Mucosa of rectum (tissue), 2 donors: ENCODE measurements around the gene RASSF8.

Experiments
- H3K27ac ChIP-seq, 2 donors: one replicate each; pipeline ENCODE4 v1.7.0; 2013; ENCODE audit warnings: inconsistent platforms in 2 of 2, low read depth in 2 of 2, low read length in 2 of 2
- H3K27me3 ChIP-seq, 2 donors: one replicate each; pipeline ENCODE4 v1.7.0; 2013; ENCODE audit warnings: low read length in 2 of 2; ENCODE audit not compliant: control insufficient read depth in 2 of 2, insufficient read depth in 2 of 2
- H3K36me3 ChIP-seq, 2 donors: one replicate each; pipeline ENCODE4 v1.7.0; 2013; ENCODE audit warnings: low read length in 2 of 2; ENCODE audit not compliant: control insufficient read depth in 2 of 2, insufficient read depth in 2 of 2
- H3K4me1 ChIP-seq, 2 donors: one replicate each; pipeline ENCODE4 v1.7.0; 2013; ENCODE audit warnings: low read length in 2 of 2, mild to moderate bottlenecking in 1 of 2; ENCODE audit not compliant: control insufficient read depth in 2 of 2, insufficient read depth in 2 of 2
- H3K4me3 ChIP-seq, 2 donors: one replicate each; pipeline ENCODE4 v1.7.0; 2013; ENCODE audit warnings: low read length in 2 of 2
- H3K9ac ChIP-seq, 2 donors: one replicate each; pipeline ENCODE4 v1.7.0; 2013; ENCODE audit warnings: low read length in 2 of 2, low read depth in 1 of 2, mild to moderate bottlenecking in 1 of 2
- H3K9me3 ChIP-seq, 2 donors: one replicate each; pipeline ENCODE4 v1.7.0; 2013; ENCODE audit warnings: low read length in 2 of 2; ENCODE audit not compliant: control insufficient read depth in 2 of 2
- donor health status: healthy.
- donor health status: Normal muscosa, but diverticular disease.

RASSF8 gene

DNA sequence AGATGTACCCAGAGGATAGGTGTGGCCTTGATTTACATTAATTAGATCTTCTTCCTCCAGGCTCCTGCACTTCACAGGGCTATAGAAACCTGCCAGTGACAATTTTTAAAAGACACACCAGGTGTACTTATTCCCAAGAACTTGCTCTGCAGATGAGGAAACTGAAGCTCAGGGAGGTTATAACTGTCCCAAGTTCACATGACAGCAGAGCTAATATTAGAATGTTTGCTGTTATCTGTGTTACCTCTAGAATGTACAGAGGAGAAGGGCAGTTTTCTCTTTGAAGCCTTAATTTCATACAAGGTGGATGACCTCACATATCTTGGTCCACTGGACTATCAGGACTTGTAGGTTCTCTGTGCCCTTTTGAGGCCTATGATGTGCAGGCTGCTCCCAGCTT is 27.7 kb downstream of the RASSF8 start:
- H3K36me3 ChIP-seq = no peaks in the 10 kb centered on the region
- no peak overlapping the region for H3K27ac ChIP-seq
- no peak overlapping the region for H3K9ac ChIP-seq
- no peaks in the 10 kb centered on the region for H3K27me3 ChIP-seq
- H3K9me3 ChIP-seq = no peaks in the 10 kb centered on the region
- H3K4me3 ChIP-seq = no peak overlapping the region
- no peaks in the 10 kb centered on the region for H3K4me1 ChIP-seq

DNA sequence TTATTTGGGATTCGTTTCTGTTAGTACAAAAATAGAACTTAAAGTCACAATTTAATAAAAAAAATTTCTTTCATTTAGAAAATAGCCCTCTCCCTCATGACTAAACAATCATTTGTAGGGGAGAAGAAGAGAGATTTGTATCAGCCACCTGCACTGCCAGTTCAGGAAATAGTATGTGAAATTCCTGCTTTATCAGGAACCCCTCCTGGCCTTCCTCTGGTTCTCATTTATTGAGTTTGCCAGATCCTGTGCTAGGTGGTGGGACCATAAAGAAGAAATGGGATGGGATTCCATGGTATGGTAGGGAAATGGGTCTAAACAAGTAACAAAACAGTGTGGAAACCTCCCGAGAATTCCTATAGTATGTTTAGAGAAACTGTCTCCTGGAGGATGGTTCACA is 30.0 kb downstream of the RASSF8 start:
- Histone ChIP-seq H3K36me3 (no peaks in the 10 kb centered on the region), H3K9me3 (no peaks in the 10 kb centered on the region), H3K27ac (no peak overlapping the region), H3K9ac (no peak overlapping the region), H3K4me3 (no peak overlapping the region), H3K4me1 (no peaks in the 10 kb centered on the region), H3K27me3 (no peaks in the 10 kb centered on the region)

DNA sequence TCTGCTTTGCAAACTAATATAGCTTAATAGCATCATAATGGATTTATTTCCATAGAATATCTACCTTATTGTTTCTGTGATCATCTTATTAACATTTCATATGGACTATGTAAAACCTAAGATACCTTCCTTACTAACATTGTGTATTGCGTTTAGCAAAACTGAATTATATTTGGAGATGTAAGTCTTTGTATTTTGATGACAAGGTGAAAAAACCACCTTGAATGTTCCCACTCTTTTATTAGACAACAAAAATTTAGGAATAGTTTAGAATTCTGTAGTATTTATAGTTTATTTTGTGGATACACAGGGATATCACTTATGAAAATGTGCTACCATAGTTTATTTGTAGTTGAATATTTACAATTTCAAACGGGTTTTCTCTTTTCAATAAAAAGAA is 32.0 kb downstream of the RASSF8 start:
- no peaks in the 10 kb centered on the region for H3K27me3 ChIP-seq
- no peak overlapping the region for H3K9ac ChIP-seq
- H3K4me1 ChIP-seq = no peaks in the 10 kb centered on the region
- H3K4me3 ChIP-seq = no peak overlapping the region
- no peak overlapping the region for H3K27ac ChIP-seq
- no peaks in the 10 kb centered on the region for H3K9me3 ChIP-seq
- H3K36me3 ChIP-seq = no peaks in the 10 kb centered on the region

DNA sequence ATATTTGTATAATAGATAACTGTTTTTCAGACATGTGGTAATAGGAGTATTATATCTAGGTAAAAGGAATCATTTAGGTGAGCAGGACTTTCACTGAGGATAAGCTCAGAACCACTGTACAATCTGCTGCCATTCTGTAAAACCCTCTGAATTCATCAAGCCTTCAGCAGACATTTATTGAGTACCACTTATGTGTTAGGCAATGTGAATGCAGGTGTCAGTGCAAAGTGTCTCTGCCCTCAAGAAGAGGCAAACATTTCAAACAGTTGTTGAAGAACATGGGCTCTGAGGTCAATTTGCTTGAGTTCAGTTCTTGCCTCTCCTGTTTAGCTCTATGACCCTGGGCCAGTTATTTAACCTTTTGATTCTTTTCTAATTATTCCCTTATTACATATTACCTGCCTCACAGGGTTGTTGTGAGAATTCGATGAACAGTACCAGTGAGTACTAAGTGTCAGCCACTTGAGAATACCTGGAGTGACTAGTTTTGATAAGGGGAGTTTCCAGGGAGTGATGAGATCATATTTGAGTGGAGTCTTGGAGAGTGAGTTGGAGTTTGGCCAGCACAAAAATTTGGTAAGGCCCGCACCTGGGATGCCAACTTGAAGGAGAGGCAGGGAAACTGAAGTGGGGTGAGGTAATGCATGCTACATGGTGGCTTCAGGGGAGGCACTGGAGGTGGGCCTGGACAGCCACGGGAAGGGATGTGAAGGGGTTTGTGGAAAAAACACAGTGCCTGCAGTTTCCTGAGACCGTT is 33.7 kb downstream of the RASSF8 start:
- H3K27me3 ChIP-seq = no peaks in the 10 kb centered on the region
- H3K27ac ChIP-seq = no peak overlapping the region
- H3K36me3 ChIP-seq = no peaks in the 10 kb centered on the region
- no peaks in the 10 kb centered on the region for H3K9me3 ChIP-seq
- no peaks in the 10 kb centered on the region for H3K4me1 ChIP-seq
- H3K9ac ChIP-seq = no peak overlapping the region
- no peak overlapping the region for H3K4me3 ChIP-seq

DNA sequence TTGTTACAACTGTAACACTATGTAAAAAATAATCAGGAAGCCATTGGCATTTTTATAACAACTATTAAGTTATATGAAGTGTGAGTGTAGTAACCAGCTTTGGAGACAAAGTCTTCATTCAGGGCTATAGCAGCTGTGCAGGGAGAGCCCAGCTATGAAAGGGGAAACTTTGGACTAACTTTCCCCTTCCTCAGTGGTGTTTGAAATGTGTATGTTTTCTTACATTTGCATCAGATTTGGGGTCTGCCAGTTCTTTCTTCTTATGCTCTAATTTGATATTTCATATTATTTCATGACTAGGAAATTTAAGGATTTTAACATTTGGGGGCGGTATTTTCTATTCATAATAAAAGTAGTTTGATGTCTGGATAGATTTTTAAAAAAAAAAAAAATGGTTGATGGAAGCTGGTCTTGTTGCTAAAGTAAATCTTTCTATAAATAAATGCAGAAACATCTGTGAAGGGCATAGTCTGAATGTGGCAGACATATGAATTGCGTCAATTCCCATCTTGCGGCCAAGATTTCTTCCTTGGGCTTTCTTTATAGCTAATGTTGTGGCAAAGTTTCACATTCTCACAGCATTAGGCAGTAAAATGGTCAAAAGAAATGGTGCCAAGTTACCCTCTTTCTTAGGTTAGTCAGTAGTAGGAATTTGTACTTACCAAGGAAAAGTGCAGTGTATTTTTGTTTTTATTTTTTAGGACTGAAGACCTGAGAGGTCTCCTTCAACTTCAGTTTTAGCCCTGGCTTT is 35.6 kb downstream of the RASSF8 start:
- Histone ChIP-seq H3K4me1 (no peaks in the 10 kb centered on the region), H3K9ac (no peak overlapping the region), H3K9me3 (no peaks in the 10 kb centered on the region), H3K27ac (no peak overlapping the region), H3K4me3 (no peak overlapping the region), H3K36me3 (no peaks in the 10 kb centered on the region), H3K27me3 (no peaks in the 10 kb centered on the region)

DNA sequence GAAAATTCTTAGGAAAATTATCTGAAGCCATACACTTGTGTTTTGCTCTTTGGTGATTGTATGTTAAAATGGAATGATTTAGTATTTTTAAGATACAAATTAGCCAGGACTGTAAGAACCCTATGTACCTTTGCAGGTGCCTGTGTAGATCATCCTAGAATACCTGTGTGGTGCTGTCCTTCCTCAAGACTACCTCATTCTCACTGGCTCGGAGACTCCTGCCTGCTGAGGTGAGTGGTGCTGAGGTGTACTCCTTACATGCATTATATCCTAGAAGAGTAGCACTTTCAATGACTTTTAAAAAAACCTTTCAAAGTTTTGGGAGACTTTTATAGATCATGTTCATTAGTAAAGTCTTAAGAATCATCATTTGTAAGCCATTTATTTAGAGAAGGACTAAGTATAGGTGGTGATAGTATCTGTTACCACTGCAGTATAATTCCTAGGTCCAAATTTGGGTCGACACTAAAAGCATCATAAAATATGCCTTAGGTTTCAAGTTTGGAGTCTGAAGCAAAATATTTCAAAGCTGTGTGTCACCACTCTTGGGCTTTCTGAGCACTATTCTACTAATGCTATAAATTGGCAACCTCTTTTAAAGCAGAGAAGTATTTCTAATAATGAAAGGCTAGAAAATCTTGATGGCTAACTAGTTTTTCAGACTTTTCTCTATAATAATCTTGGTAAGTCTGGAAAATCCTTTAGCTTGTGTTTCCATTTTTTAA is 36.6 kb downstream of the RASSF8 start:
- H3K9me3 ChIP-seq = no peaks in the 10 kb centered on the region
- no peaks in the 10 kb centered on the region for H3K4me1 ChIP-seq
- H3K27me3 ChIP-seq = no peaks in the 10 kb centered on the region
- no peak overlapping the region for H3K4me3 ChIP-seq
- no peaks in the 10 kb centered on the region for H3K36me3 ChIP-seq
- no peak overlapping the region for H3K9ac ChIP-seq
- no peak overlapping the region for H3K27ac ChIP-seq

DNA sequence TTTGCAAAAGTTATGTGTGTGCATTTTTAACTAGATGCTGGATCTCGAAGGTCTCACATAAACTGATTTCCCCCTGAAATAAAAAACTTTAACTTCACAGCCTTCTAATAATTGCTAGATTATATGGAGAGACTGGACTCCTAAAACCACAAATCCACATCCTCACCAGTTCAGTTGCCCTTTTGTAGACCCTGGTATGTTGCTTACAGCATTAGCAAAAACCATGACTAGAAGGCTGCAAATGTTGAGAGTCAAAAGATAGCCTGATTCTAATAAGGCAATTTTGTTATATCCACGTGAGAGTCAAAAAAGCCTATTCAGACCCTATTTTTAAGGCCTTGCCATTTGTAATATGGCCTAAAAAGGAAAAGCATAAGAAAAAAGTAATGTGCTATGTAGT is 37.4 kb downstream of the RASSF8 start:
- Histone ChIP-seq H3K4me3 (no peak overlapping the region), H3K9ac (no peak overlapping the region), H3K4me1 (no peaks in the 10 kb centered on the region), H3K9me3 (no peaks in the 10 kb centered on the region), H3K27me3 (no peaks in the 10 kb centered on the region), H3K36me3 (no peaks in the 10 kb centered on the region), H3K27ac (no peak overlapping the region)

DNA sequence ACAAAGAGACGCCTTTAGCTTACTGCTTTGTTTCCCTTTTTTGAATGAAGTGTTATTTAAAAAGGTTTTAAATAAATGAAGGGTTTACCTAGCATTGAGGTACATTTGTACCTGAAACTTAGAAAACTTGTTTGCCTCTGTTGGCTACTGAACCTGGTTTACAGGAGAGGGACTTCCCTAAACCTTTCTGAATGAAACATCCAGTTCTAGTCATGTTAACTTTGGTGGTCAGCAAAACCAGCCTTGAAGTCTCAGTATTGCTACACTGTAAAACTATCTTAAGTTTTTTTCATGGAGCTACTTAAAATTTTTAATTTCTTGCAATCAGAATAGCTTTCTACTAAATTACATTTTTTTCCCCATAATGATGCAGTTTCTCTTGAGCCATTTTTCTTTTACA is 38.2 kb downstream of the RASSF8 start:
- Histone ChIP-seq H3K9me3 (no peaks in the 10 kb centered on the region), H3K4me3 (no peak overlapping the region), H3K4me1 (no peaks in the 10 kb centered on the region), H3K27me3 (no peaks in the 10 kb centered on the region), H3K27ac (no peak overlapping the region), H3K36me3 (no peaks in the 10 kb centered on the region), H3K9ac (no peak overlapping the region)

DNA sequence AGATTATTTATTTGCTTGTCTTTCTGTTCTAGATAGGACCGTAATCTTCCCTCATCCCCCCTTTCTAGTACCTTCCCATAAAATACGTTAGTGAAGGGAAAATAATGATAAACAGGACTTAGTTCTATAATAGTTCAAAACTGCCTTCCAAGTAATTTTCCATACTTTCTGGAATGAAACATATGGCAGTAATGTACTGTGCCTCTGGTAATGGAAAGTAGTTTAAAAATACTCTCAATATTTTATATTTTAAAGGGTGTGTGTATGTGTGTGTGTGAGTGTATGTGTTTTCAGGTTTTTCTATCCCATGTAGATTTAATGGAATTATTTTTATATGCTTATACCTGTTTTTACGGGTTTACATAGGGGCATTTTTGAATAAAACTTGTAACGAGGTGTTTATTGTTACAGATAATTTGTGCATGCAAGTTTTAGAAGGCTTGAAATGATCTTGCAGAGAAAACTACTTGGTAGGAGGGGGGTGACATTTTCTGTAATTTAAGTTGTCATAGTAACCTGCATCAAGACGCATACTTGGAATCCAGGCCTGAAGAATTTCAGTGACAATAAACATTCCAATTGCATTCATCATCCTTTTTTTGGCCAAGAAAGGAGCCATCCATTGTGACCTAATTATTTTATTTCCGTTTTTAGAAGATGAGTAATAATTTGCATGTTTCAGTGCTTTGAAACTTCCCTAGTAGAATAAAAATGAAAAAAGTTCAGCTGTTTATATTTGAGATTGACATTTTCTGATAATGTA is 38.9 kb downstream of the RASSF8 start:
- H3K9me3 ChIP-seq = no peaks in the 10 kb centered on the region
- no peaks in the 10 kb centered on the region for H3K4me1 ChIP-seq
- no peaks in the 10 kb centered on the region for H3K27me3 ChIP-seq
- H3K27ac ChIP-seq = no peak overlapping the region
- no peak overlapping the region for H3K4me3 ChIP-seq
- H3K36me3 ChIP-seq = no peaks in the 10 kb centered on the region
- no peak overlapping the region for H3K9ac ChIP-seq
